Bronchial epithelial cell (primary cell): Measurements from ENCODE around the gene GOLGA8J. TPM values are rescaled to one million over a fixed set of nuclear protein-coding genes. Genes with fewer than 3 reads are reported as not detected.
"Not testable (repeated sequence)": the region's sequence is repeated elsewhere in the genome, so short reads cannot be mapped to it uniquely, and the experiment has no call there.

Experiments
- DNase-seq: peaks from one replicate; pipeline ENCODE4 v3.0.0-alpha.2; 2010; ENCODE audit warnings: low read depth
- FAIRE-seq: peaks from 2 replicates; lab custom pipeline; 2011; peaks lifted over from hg19 to GRCh38; lab: Jason Lieb, UNC
- H3K27me3 ChIP-seq: 2 replicates; pipeline ENCODE4 v1.5.1; 2011; ENCODE audit warnings: low read length; ENCODE audit not compliant: control insufficient read depth, insufficient read depth
- H3K36me3 ChIP-seq: 2 replicates; pipeline ENCODE4 v1.5.1; 2011; ENCODE audit warnings: low read length; ENCODE audit not compliant: control insufficient read depth, insufficient read depth
- H3K4me3 ChIP-seq: 2 replicates; pipeline ENCODE4 v1.5.1; 2011; ENCODE audit warnings: mild to moderate bottlenecking, low read depth, low read length, control low read depth
- CTCF ChIP-seq: IDR thresholded peaks from 2 replicates; pipeline ENCODE4 v1.5.1; 2011; ENCODE audit warnings: mild to moderate bottlenecking, moderate library complexity, low read length, control low read depth, inconsistent platforms; ENCODE audit not compliant: insufficient read depth, severe bottlenecking
- total RNA-seq: library from RNA; depleted of rRNA; stranded (reverse); fragments of >200 nt; gene quantifications from 2 replicates; pipeline ENCODE4 v1.2.1, GENCODE V29; 2014

GOLGA8J gene
- total RNA-seq, result not detected in 2 replicates

- not testable (repeated sequence) for H3K27me3 ChIP-seq, H3K36me3 ChIP-seq, H3K4me3 ChIP-seq, FAIRE-seq, DNase-seq
Observed at GRCh38 chr15:30082655-30083054, at the start of gene GOLGA8J. Gene GOLGA8J, plus strand, starts transcription at chr15:30082955. Its CDS starts 98 bp downstream, at chr15:30083053.

GRCh38 chr15:30033211-30033610 lies 49.5 kb upstream of the GOLGA8J start:
- FAIRE-seq (no peak), DNase-seq (no peak)
- TF ChIP-seq CTCF, result no peak
- Histone ChIP-seq H3K36me3 (no peaks in the 10 kb centered on the region), H3K4me3 (no peak overlapping the region), H3K27me3 (no peaks in the 10 kb centered on the region)

GRCh38 chr15:30033763-30034162 lies 49.0 kb upstream of the GOLGA8J start:
- no peak for TF ChIP-seq CTCF
- DNase-seq, result no peak
- Histone ChIP-seq H3K4me3 (no peak overlapping the region), H3K27me3 (no peaks in the 10 kb centered on the region), H3K36me3 (no peaks in the 10 kb centered on the region)
- FAIRE-seq, result no peak

GRCh38 chr15:30036036-30036703 lies 46.6 kb upstream of the GOLGA8J start:
- H3K36me3 ChIP-seq, result no peaks in the 10 kb centered on the region
- TF ChIP-seq CTCF, result no peak
- DNase-seq, result no peak
- FAIRE-seq, result no peak
- no peaks in the 10 kb centered on the region for H3K27me3 ChIP-seq
- no peak overlapping the region for H3K4me3 ChIP-seq

GRCh38 chr15:30038667-30039523 lies 43.9 kb upstream of the GOLGA8J start:
- FAIRE-seq, result no peak
- no peak for DNase-seq
- H3K27me3 ChIP-seq, result no peaks in the 10 kb centered on the region
- TF ChIP-seq CTCF, result no peak
- H3K36me3 ChIP-seq, result no peaks in the 10 kb centered on the region
- H3K4me3 ChIP-seq, result no peak overlapping the region

GRCh38 chr15:30041868-30042267 lies 40.9 kb upstream of the GOLGA8J start:
- no peak for DNase-seq
- TF ChIP-seq CTCF, result no peak
- no peak for FAIRE-seq

More at GRCh38 chr15:30041868-30042267, 40.9 kb upstream of the GOLGA8J start:
- Histone ChIP-seq H3K27me3 (no peaks in the 10 kb centered on the region), H3K4me3 (no peak overlapping the region), H3K36me3 (no peaks in the 10 kb centered on the region)
